ENCODE results near the gene TRIM46. TPM values are rescaled to one million over a fixed set of nuclear protein-coding genes. Genes with fewer than 3 reads are reported as not detected.
A peak's percentile ranks its signal among the peaks of the same experiment; 100 is the strongest.
"Not testable (repeated sequence)": the region's sequence is repeated elsewhere in the genome, so short reads cannot be mapped to it uniquely, and the experiment has no call there.

Gene TRIM46
- total RNA-seq, 1 experiment from 2014 or later: 3.8 TPM

GRCh38 chr1:155168105-155168445 is 5.6 kb upstream of the TRIM46 start:
- H3K9me3 ChIP-seq (ENCODE audit: control insufficient read depth, insufficient read depth, low read depth, low read length); H3K27ac ChIP-seq (ENCODE audit: low read length); H3K4me3 ChIP-seq (ENCODE audit: low read depth in 2 of 2, low read length in 2 of 2); DNase-seq (ENCODE audit: low read depth, low spot score); ATAC-seq; H3K36me3 ChIP-seq (ENCODE audit: control insufficient read depth, insufficient read depth, low read length); H3K27me3 ChIP-seq (ENCODE audit: control insufficient read depth, insufficient read depth, low read length); BruUV-seq (replicated peaks); in situ Hi-C loops (cut with HindIII; ENCODE audit: low pct_unique_long_range_greater_than_20kb, low sequenced_read_pairs): not testable (repeated sequence)
- CTCF ChIA-PET: interaction anchor here (0.7 to 3.3 kb wide), 4 partner anchors 9 to 83 kb away, joined by 5 to 27 read pairs (median 6); no protein-coding TSS in a partner anchor
- intact Hi-C loops (cut with micrococcal nuclease; ENCODE audit: unreplicated experiment): loop anchor here (2.0 kb wide), 1 partner anchor 75 kb away; no protein-coding TSS in a partner anchor
- H3K4me1 ChIP-seq (ENCODE audit: control insufficient read depth, insufficient read depth, low read length): peaks cover 14% of the 10 kb centered on the region
- POLR2A ChIA-PET: interaction anchor here (0.7 to 1.2 kb wide), 2 partner anchors 37 to 62 kb away, joined by 3 to 6 read pairs; no protein-coding TSS in a partner anchor
- peak; percentile 35 for TF ChIP-seq CTCF (IDR thresholded peaks at IDR 0.05)

GRCh38 chr1:155168456-155169210 is 5.0 kb upstream of the TRIM46 start:
- in situ Hi-C loops (cut with HindIII; ENCODE audit: low pct_unique_long_range_greater_than_20kb, low sequenced_read_pairs): no loop called here
- Histone ChIP-seq H3K27ac (ENCODE audit: low read length) (no peak overlapping the region), H3K27me3 (ENCODE audit: control insufficient read depth, insufficient read depth, low read length) (no peaks in the 10 kb centered on the region), H3K36me3 (ENCODE audit: control insufficient read depth, insufficient read depth, low read length) (no peaks in the 10 kb centered on the region; the same call in 1 of the 2 replicates), H3K9me3 (ENCODE audit: control insufficient read depth, insufficient read depth, low read depth, low read length) (no peaks in the 10 kb centered on the region), H3K4me1 (ENCODE audit: control insufficient read depth, insufficient read depth, low read length) (peaks cover 17% of the 10 kb centered on the region), H3K4me3 (ENCODE audit: low read depth in 2 of 2, low read length in 2 of 2) (no peak overlapping the region)
- CTCF ChIA-PET: interaction anchor here (1.1 to 3.3 kb wide), 5 partner anchors 56 to 84 kb away, joined by 4 to 27 read pairs (median 5); no protein-coding TSS in a partner anchor
- intact Hi-C loops (cut with micrococcal nuclease; ENCODE audit: unreplicated experiment): loop anchor here (2.0 kb wide), 1 partner anchor 76 kb away; no protein-coding TSS in a partner anchor
- no peak for ATAC-seq
- DNase-seq (ENCODE audit: low read depth, low spot score): no peak
- TF ChIP-seq TCF7L2 (IDR thresholded peaks at IDR 0.05; ENCODE audit: low read depth, low read length): no peak
- TF ChIP-seq CTCF (IDR thresholded peaks at IDR 0.05): no peak
- TF ChIP-seq, protein P1, sequence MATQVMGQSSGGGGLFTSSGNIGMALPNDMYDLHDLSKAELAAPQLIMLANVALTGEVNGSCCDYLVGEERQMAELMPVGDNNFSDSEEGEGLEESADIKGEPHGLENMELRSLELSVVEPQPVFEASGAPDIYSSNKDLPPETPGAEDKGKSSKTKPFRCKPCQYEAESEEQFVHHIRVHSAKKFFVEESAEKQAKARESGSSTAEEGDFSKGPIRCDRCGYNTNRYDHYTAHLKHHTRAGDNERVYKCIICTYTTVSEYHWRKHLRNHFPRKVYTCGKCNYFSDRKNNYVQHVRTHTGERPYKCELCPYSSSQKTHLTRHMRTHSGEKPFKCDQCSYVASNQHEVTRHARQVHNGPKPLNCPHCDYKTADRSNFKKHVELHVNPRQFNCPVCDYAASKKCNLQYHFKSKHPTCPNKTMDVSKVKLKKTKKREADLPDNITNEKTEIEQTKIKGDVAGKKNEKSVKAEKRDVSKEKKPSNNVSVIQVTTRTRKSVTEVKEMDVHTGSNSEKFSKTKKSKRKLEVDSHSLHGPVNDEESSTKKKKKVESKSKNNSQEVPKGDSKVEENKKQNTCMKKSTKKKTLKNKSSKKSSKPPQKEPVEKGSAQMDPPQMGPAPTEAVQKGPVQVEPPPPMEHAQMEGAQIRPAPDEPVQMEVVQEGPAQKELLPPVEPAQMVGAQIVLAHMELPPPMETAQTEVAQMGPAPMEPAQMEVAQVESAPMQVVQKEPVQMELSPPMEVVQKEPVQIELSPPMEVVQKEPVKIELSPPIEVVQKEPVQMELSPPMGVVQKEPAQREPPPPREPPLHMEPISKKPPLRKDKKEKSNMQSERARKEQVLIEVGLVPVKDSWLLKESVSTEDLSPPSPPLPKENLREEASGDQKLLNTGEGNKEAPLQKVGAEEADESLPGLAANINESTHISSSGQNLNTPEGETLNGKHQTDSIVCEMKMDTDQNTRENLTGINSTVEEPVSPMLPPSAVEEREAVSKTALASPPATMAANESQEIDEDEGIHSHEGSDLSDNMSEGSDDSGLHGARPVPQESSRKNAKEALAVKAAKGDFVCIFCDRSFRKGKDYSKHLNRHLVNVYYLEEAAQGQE (IDR thresholded peaks at IDR 0.05; ENCODE audit: insufficient read depth in 1 of 2, low read depth in 2 of 2, low read length in 1 of 2): no peak
- TF ChIP-seq POLR2AphosphoS5 (IDR thresholded peaks at IDR 0.05; ENCODE audit: low read depth, low read length): no peak
- TF ChIP-seq SIN3A (IDR thresholded peaks at IDR 0.05; ENCODE audit: borderline replicate concordance, insufficient read depth, low read depth, low read length): no peak
- no TSS peak for BruUV-seq (replicated peaks)
- POLR2A ChIA-PET: interaction anchor here (0.7 kb wide), 1 partner anchor 62 kb away, joined by 6 read pairs; no protein-coding TSS in a partner anchor

Data from Panc1 (cell line).